GM19023 (cell line): ENCODE results near the gene DUSP8.

Experiments used
- ATAC-seq: cut with Tn5 transposase; IDR thresholded peaks from one replicate; pipeline ENCODE4 v1.9.1; 2021; ENCODE audit warnings: mild to moderate bottlenecking, moderate library complexity; ENCODE audit not compliant: unreplicated experiment

The DUSP8 gene

GRCh38 chr11:1536065-1536843 is 35.8 kb downstream of the DUSP8 start:
- no peak for ATAC-seq

- ATAC-seq, result no peak
Observed at GRCh38 chr11:1534682-1535081, 37.4 kb downstream of the DUSP8 start.

GRCh38 chr11:1534171-1534570 is 37.9 kb downstream of the DUSP8 start:
- no peak for ATAC-seq

- ATAC-seq, result no peak
Observed at GRCh38 chr11:1533342-1533725, 38.7 kb downstream of the DUSP8 start.

- no peak for ATAC-seq
Observed at GRCh38 chr11:1532606-1533341, 39.3 kb downstream of the DUSP8 start.

GRCh38 chr11:1532014-1532586 is 40.0 kb downstream of the DUSP8 start:
- no peak for ATAC-seq

- no peak for ATAC-seq
Observed at GRCh38 chr11:1531449-1532013, 40.5 kb downstream of the DUSP8 start.

- ATAC-seq, result no peak
Observed at GRCh38 chr11:1530686-1531448, 41.2 kb downstream of the DUSP8 start.

- ATAC-seq, result no peak
Observed at GRCh38 chr11:1529774-1530173, 42.3 kb downstream of the DUSP8 start.

- no peak for ATAC-seq
Observed at GRCh38 chr11:1529286-1529685, 42.8 kb downstream of the DUSP8 start.

- no peak for ATAC-seq
Observed at GRCh38 chr11:1528710-1529109, 43.4 kb downstream of the DUSP8 start.

- no peak for ATAC-seq
Observed at GRCh38 chr11:1526785-1527184, 45.3 kb downstream of the DUSP8 start.

GRCh38 chr11:1523779-1524178 is 48.3 kb downstream of the DUSP8 start:
- no peak for ATAC-seq

- ATAC-seq, result no peak
Observed at GRCh38 chr11:1523077-1523476, 49.0 kb downstream of the DUSP8 start.

- peak; percentile 44 for ATAC-seq
Observed at GRCh38 chr11:1522081-1522424, 50.0 kb downstream of the DUSP8 start.

- ATAC-seq, result peak; percentile 91
Observed at GRCh38 chr11:1521382-1522080, 50.5 kb downstream of the DUSP8 start.

GRCh38 chr11:1520663-1521267 is 51.3 kb downstream of the DUSP8 start:
- ATAC-seq, result no peak

GRCh38 chr11:1520209-1520662 is 51.8 kb downstream of the DUSP8 start:
- no peak for ATAC-seq

GRCh38 chr11:1519028-1520010 is 52.8 kb downstream of the DUSP8 start:
- ATAC-seq, result no peak
